ENCODE results near the gene STX18. TPM values are rescaled to one million over a fixed set of nuclear protein-coding genes. Genes with fewer than 3 reads are reported as not detected.
"Not testable (repeated sequence)": the region's sequence is repeated elsewhere in the genome, so short reads cannot be mapped to it uniquely, and the experiment has no call there.

Gene STX18
- total and polyA plus RNA-seq, 4 donors = 10.2 to 17.1 (median 12.4) TPM

GRCh38 chr4:4470208-4470607 is 71.6 kb downstream of the STX18 start:
- TF ChIP-seq FOXA2 (IDR thresholded peaks at IDR 0.05) (no peak), CTCF (IDR thresholded peaks at IDR 0.05; ENCODE audit: low read depth, low read length, missing input control) (no peak), FOXA1 (IDR thresholded peaks at IDR 0.05) (no peak), HNF4G (IDR thresholded peaks at IDR 0.05) (no peak), TAF1 (conservative IDR thresholded peaks at IDR 0.05) (no peak), RXRA (IDR thresholded peaks at IDR 0.05) (no peak), GABPA (IDR thresholded peaks at IDR 0.05 in 1 of 2, conservative IDR thresholded peaks at IDR 0.05 in 1 of 2) (no peak), SP1 (IDR thresholded peaks at IDR 0.05) (no peak), REST (IDR thresholded peaks at IDR 0.05) (no peak), JUND (IDR thresholded peaks at IDR 0.05) (no peak), EGR1 (IDR thresholded peaks at IDR 0.05; ENCODE audit: low read depth in 2 of 2) (no peak), ZBTB33 (IDR thresholded peaks at IDR 0.05) (no peak), NR2F2 (IDR thresholded peaks at IDR 0.05) (no peak), YY1 (IDR thresholded peaks at IDR 0.05) (no peak), RAD21 (IDR thresholded peaks at IDR 0.05) (no peak)
- TF ChIP-seq, protein P1, sequence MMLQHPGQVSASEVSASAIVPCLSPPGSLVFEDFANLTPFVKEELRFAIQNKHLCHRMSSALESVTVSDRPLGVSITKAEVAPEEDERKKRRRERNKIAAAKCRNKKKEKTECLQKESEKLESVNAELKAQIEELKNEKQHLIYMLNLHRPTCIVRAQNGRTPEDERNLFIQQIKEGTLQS (IDR thresholded peaks at IDR 0.05) = no peak
- Histone ChIP-seq H3K9me3 (ENCODE audit: control insufficient read depth in 4 of 4, low read length in 3 of 4) (no peaks in the 10 kb centered on the region), H3K4me3 (ENCODE audit: low read depth in 1 of 3, low read length in 3 of 3) (no peak overlapping the region), H3K36me3 (ENCODE audit: control insufficient read depth in 4 of 4, insufficient read depth in 3 of 4, low read depth in 1 of 4, low read length in 3 of 4) (peaks cover 0 to 29% (median 15%) of the 10 kb centered on the region in 4 donors), H3K4me1 (ENCODE audit: control insufficient read depth in 4 of 4, insufficient read depth in 4 of 4, low read length in 3 of 4) (no peaks in the 10 kb centered on the region), H3K9ac (ENCODE audit: low read depth in 1 of 2, low read length in 2 of 2) (no peak overlapping the region), H3K27me3 (ENCODE audit: control insufficient read depth in 4 of 4, insufficient read depth in 4 of 4, low read length in 3 of 4) (no peaks in the 10 kb centered on the region), H3K27ac (ENCODE audit: low read depth in 1 of 2, low read length in 2 of 2) (no peak overlapping the region)
- WGBS = 88% methylated on average over 3 of the region's 3 CpGs
- DNase-seq (ENCODE audit: low spot score) = no peak

- not testable (repeated sequence) for H3K27ac ChIP-seq (ENCODE audit: low read depth in 1 of 2, low read length in 2 of 2); H3K27me3 ChIP-seq (ENCODE audit: control insufficient read depth in 4 of 4, insufficient read depth in 4 of 4, low read length in 3 of 4); H3K4me3 ChIP-seq (ENCODE audit: low read depth in 1 of 3, low read length in 3 of 3); DNase-seq (ENCODE audit: low spot score); H3K9me3 ChIP-seq (ENCODE audit: control insufficient read depth in 4 of 4, low read length in 3 of 4); H3K9ac ChIP-seq (ENCODE audit: low read depth in 1 of 2, low read length in 2 of 2)
- over 99% methylated on average over 3 of the region's 3 CpGs for WGBS
- peaks cover 2 to 22% (median 13%) of the 10 kb centered on the region in 4 donors for H3K36me3 ChIP-seq (ENCODE audit: control insufficient read depth in 4 of 4, insufficient read depth in 3 of 4, low read depth in 1 of 4, low read length in 3 of 4)
- peaks cover 4 to 20% (median 15%) of the 10 kb centered on the region in 4 donors for H3K4me1 ChIP-seq (ENCODE audit: control insufficient read depth in 4 of 4, insufficient read depth in 4 of 4, low read length in 3 of 4)
Measured at GRCh38 chr4:4465238-4465637, 76.6 kb downstream of the STX18 start.

Data from liver (tissue), 9 donors.